GM23338 (cell line): ENCODE results near the gene PJA2. TPM values are rescaled to one million over a fixed set of nuclear protein-coding genes. Genes with fewer than 3 reads are reported as not detected.

ENCODE experiments used
- ATAC-seq: fragments of 200-7000 bp; cut with Tn5 transposase; 3 replicates; pipeline ENCODE4 v1.9.1; 2020
- DNase-seq: peaks from one replicate; pipeline ENCODE4 v3.0.0-alpha.2; 2015; ENCODE audit warnings: low spot score
- H2AFZ ChIP-seq: fragments of 200-600 bp; sonication (generic); 2 replicates; pipeline ENCODE4 v1.8.0; 2016; ENCODE audit warnings: antibody characterized with exemption, mild to moderate bottlenecking, moderate library complexity
- H3F3A ChIP-seq: fragments of 200-600 bp; sonication (generic); replicated peaks from 2 replicates; pipeline ENCODE4 v1.8.0; 2017; ENCODE audit warnings: antibody characterized with exemption, mixed run types, low read depth
- H3K27ac ChIP-seq: fragments of 200-600 bp; sonication (generic); 2 replicates; pipeline ENCODE4 v1.6.1; 2016; ENCODE audit warnings: low read depth
- H3K27me3 ChIP-seq: fragments of 200-600 bp; sonication (generic); 2 replicates; pipeline ENCODE4 v1.8.0; 2016; ENCODE audit warnings: mild to moderate bottlenecking, mixed run types, moderate library complexity; ENCODE audit not compliant: insufficient read depth
- H3K36me3 ChIP-seq: fragments of 200-600 bp; sonication (generic); 2 replicates; pipeline ENCODE4 v1.8.0; 2016; ENCODE audit warnings: mild to moderate bottlenecking; ENCODE audit not compliant: insufficient read depth
- H3K4me1 ChIP-seq: fragments of 200-600 bp; sonication (generic); 2 replicates; pipeline ENCODE4 v1.8.0; 2016; ENCODE audit warnings: mild to moderate bottlenecking, moderate library complexity; ENCODE audit not compliant: insufficient read depth
- H3K4me2 ChIP-seq: fragments of 200-600 bp; sonication (generic); 2 replicates; pipeline ENCODE4 v1.7.1; 2017; ENCODE audit warnings: mixed run types
- H3K4me3 ChIP-seq: fragments of 200-600 bp; sonication (generic); 2 replicates; pipeline ENCODE4 v1.6.1; 2016; ENCODE audit warnings: mixed run types
- H3K79me2 ChIP-seq: fragments of 200-600 bp; sonication (generic); replicated peaks from 2 replicates; pipeline ENCODE4 v1.8.0; 2017; ENCODE audit warnings: mild to moderate bottlenecking; ENCODE audit not compliant: insufficient read depth
- H3K9me2 ChIP-seq: fragments of 200-600 bp; sonication (generic); 2 replicates; pipeline ENCODE4 v1.8.0; 2017; ENCODE audit not compliant: insufficient read depth
- H4K20me1 ChIP-seq: fragments of 200-600 bp; sonication (generic); replicated peaks from 2 replicates; pipeline ENCODE4 v1.8.0; 2017; ENCODE audit warnings: mild to moderate bottlenecking; ENCODE audit not compliant: insufficient read depth
- H3K27ac Mint-ChIP-seq: 2 replicates; pipeline ENCODE4 v1.8.0; 2020; ENCODE audit warnings: inconsistent platforms, mild to moderate bottlenecking, moderate library complexity, mixed read lengths
- H3K27me3 Mint-ChIP-seq: 3 replicates; pipeline ENCODE4 v1.8.0; 2022; ENCODE audit warnings: low read depth, mild to moderate bottlenecking, moderate library complexity, mixed read lengths, inconsistent platforms; ENCODE audit not compliant: insufficient read depth, poor library complexity
- H3K36me3 Mint-ChIP-seq: 3 replicates; pipeline ENCODE4 v1.8.0; 2021; ENCODE audit warnings: low read depth, mild to moderate bottlenecking, inconsistent platforms, moderate library complexity, mixed read lengths
- H3K4me1 Mint-ChIP-seq: 3 replicates; pipeline ENCODE4 v1.8.0; 2020; ENCODE audit warnings: mild to moderate bottlenecking, inconsistent platforms, mixed read lengths
- H3K4me3 Mint-ChIP-seq: 3 replicates; pipeline ENCODE4 v1.8.0; 2021; ENCODE audit warnings: moderate library complexity, mild to moderate bottlenecking, inconsistent platforms, mixed read lengths
- H3K9me3 Mint-ChIP-seq: 3 replicates; pipeline ENCODE4 v1.8.0; 2020; ENCODE audit warnings: moderate library complexity, mild to moderate bottlenecking, inconsistent platforms, mixed read lengths
- CREB1 ChIP-seq: fragments of 250-450 bp; sonication (Bioruptor Pico); IDR thresholded peaks from 2 replicates; pipeline ENCODE4 v1.5.0; 2020; ENCODE audit warnings: low read depth, mild to moderate bottlenecking, moderate library complexity
- ETS1 ChIP-seq: IDR thresholded peaks from 2 replicates; pipeline ENCODE4 v1.6.1; 2016; ENCODE audit warnings: antibody characterized with exemption
- EZH2phosphoT487 ChIP-seq: fragments of 200-600 bp; sonication (generic); IDR thresholded peaks from one replicate; pipeline ENCODE4 v1.8.1; 2018; ENCODE audit warnings: antibody characterized with exemption; ENCODE audit not compliant: unreplicated experiment
- JUNB ChIP-seq: IDR thresholded peaks from one replicate; pipeline ENCODE4 v1.6.1; 2016; ENCODE audit warnings: antibody characterized with exemption; ENCODE audit not compliant: unreplicated experiment
- NANOG ChIP-seq: IDR thresholded peaks from 2 replicates; pipeline ENCODE4 v1.6.1; 2016; ENCODE audit warnings: antibody characterized with exemption, borderline replicate concordance
- POLR2AphosphoS5 ChIP-seq: IDR thresholded peaks from 2 replicates; pipeline ENCODE4 v1.6.1; 2016; ENCODE audit warnings: antibody characterized with exemption, low read depth
- REST ChIP-seq: IDR thresholded peaks from one replicate; pipeline ENCODE4 v1.6.1; 2018; ENCODE audit warnings: antibody characterized with exemption; ENCODE audit not compliant: unreplicated experiment
- ZNF114 ChIP-seq: fragments of 250-450 bp; sonication (Bioruptor Pico); IDR thresholded peaks from 2 replicates; pipeline ENCODE4 v1.5.0; 2020; ENCODE audit warnings: mild to moderate bottlenecking, moderate library complexity
- ZNF331 ChIP-seq: fragments of 250-450 bp; sonication (Bioruptor Pico); IDR thresholded peaks from 2 replicates; pipeline ENCODE4 v1.5.0; 2020; ENCODE audit warnings: low read depth, mild to moderate bottlenecking, moderate library complexity
- ZNF462 ChIP-seq: fragments of 250-450 bp; sonication (Bioruptor Pico); IDR thresholded peaks from 2 replicates; pipeline ENCODE4 v1.5.0; 2020; ENCODE audit warnings: mild to moderate bottlenecking, moderate library complexity
- polyA plus RNA-seq: library from polyadenylated mRNA; unstranded; fragments of >200 nt; fragmentation: Nextera tagmentation; extraction: Ambion mirVana; gene quantifications from 2 replicates; pipeline ENCODE4 v1.2.1, GENCODE V29; 2016
- total RNA-seq: library from RNA; depleted of rRNA; stranded (reverse); fragments of >200 nt; shearing (Covaris generic); gene quantifications from 2 replicates; pipeline ENCODE4 v1.2.3, GENCODE V29; 2014
- TF ChIP-seq, protein P1 (sequence below), 2 experiments: fragments of 200-600 bp in 1 of 2; sonication (generic) in 1 of 2; conservative IDR thresholded peaks; 2 replicates each; pipeline versions ENCODE4 v1.5.1 to v1.6.1; 2016 to 2017; ENCODE audit warnings: antibody characterized with exemption in 2 of 2, low read depth in 2 of 2, mild to moderate bottlenecking in 2 of 2, moderate library complexity in 1 of 2

Gene PJA2
- total and polyA plus RNA-seq, 2 experiments from 2014 or later, result 31.5 to 65.3 TPM

DNA sequence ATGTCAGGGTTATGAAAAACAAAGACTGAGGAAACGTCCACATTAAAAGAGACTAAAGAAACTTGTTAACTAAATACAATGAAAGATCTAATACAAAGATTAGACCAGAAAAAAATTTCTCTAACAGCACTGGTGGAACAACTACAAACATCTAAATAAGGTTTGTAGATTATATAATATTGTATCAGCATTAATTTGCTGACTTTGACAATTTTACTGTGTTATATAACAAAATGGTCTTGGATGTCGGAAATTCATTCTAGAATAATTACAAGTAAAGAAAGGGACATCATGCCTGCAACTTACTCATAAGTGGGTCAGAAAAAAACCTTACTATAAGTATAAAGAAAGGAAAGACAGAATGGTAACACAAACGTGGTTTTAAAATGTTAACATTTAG, 50.1 kb downstream of the PJA2 start (continued):
- TF ChIP-seq CREB1 (CRISPR knock-in tag) (no peak), REST (no peak), POLR2AphosphoS5 (no peak), ZNF114 (CRISPR knock-in tag) (no peak), JUNB (no peak)
- TF ChIP-seq, protein P1, sequence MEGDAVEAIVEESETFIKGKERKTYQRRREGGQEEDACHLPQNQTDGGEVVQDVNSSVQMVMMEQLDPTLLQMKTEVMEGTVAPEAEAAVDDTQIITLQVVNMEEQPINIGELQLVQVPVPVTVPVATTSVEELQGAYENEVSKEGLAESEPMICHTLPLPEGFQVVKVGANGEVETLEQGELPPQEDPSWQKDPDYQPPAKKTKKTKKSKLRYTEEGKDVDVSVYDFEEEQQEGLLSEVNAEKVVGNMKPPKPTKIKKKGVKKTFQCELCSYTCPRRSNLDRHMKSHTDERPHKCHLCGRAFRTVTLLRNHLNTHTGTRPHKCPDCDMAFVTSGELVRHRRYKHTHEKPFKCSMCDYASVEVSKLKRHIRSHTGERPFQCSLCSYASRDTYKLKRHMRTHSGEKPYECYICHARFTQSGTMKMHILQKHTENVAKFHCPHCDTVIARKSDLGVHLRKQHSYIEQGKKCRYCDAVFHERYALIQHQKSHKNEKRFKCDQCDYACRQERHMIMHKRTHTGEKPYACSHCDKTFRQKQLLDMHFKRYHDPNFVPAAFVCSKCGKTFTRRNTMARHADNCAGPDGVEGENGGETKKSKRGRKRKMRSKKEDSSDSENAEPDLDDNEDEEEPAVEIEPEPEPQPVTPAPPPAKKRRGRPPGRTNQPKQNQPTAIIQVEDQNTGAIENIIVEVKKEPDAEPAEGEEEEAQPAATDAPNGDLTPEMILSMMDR (conservative IDR thresholded peaks at IDR 0.05; ENCODE audit: low read depth in 2 of 2), result no peak

DNA sequence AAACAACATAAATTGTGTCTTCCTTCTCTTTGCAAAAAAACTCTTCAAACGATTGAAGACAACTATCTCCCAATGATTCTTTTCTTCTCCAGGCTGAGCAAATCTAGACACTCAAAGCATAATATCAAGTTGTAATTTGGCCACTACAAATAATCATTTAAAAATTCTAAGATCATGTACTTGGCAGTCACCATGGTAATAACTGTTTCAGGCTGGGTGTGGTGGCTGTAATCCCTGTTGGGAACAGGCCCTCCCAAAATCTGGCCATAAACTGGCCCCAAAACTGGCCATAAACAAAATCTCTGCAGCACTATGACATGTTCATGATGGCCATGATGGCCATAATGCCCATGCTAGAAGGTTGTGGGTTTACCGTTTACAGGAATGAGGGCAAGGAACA, 52.0 kb downstream of the PJA2 start:
- Mint-ChIP-seq H3K27ac (no peak overlapping the region), H3K9me3 (no peaks in the 10 kb centered on the region), H3K36me3 (peaks cover 41% of the 10 kb centered on the region; the same call in 2 of the 3 replicates), H3K4me1 (no peaks in the 10 kb centered on the region), H3K4me3 (no peak overlapping the region), H3K27me3 (no peaks in the 10 kb centered on the region)
- no peaks in the 10 kb centered on the region for H4K20me1 ChIP-seq
- no peaks in the 10 kb centered on the region for H3F3A ChIP-seq
- no peaks in the 10 kb centered on the region for H3K27me3 ChIP-seq
- ATAC-seq, result no peak
- H3K9me2 ChIP-seq, result no peaks in the 10 kb centered on the region
- DNase-seq, result no peak
- H3K4me2 ChIP-seq, result no peak overlapping the region
- H3K4me1 ChIP-seq, result no peaks in the 10 kb centered on the region
- no peak overlapping the region for H3K4me3 ChIP-seq
- H3K27ac ChIP-seq, result no peak overlapping the region
- H2AFZ ChIP-seq, result no peak overlapping the region
- no peaks in the 10 kb centered on the region for H3K79me2 ChIP-seq
- peaks cover 1% of the 10 kb centered on the region; the same call in 1 of the 2 replicates for H3K36me3 ChIP-seq
- TF ChIP-seq EZH2phosphoT487 (no peak), JUNB (no peak), ZNF331 (CRISPR knock-in tag) (no peak), ZNF114 (CRISPR knock-in tag) (no peak), ETS1 (no peak), NANOG (no peak), ZNF462 (CRISPR knock-in tag) (no peak)
